ENCODE data around the gene NPTX1.

DNA sequence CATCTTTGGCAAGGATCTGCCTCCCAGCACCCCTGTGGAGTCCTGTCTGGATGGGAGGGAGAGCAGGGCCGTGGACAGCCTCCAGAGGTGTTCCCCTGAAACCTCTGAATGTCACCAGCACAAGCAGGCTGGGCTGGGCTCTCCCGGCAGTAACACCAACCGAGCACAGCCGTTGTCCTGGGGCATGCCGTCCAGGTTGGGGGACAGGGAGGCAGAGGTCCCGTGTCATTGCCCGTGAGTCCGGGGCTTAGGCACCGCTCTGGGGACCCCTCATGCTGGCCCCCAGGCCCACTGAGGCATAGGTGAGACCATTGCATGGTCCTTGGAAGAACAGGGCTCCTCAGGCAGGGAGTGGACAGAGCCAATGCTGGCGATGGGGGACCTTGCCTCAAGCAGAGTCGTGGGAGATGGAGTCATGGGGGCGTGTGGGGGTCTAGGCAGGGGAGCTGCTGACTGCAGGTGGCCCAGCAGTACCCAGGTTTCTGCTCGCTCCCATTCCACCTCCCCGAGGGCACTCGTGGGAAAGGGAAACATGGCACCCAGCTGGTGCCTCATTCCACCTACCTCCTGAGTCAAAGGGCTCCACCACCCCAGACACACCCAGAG, 44.0 kb downstream of the NPTX1 start:
- TF ChIP-seq, protein P1, sequence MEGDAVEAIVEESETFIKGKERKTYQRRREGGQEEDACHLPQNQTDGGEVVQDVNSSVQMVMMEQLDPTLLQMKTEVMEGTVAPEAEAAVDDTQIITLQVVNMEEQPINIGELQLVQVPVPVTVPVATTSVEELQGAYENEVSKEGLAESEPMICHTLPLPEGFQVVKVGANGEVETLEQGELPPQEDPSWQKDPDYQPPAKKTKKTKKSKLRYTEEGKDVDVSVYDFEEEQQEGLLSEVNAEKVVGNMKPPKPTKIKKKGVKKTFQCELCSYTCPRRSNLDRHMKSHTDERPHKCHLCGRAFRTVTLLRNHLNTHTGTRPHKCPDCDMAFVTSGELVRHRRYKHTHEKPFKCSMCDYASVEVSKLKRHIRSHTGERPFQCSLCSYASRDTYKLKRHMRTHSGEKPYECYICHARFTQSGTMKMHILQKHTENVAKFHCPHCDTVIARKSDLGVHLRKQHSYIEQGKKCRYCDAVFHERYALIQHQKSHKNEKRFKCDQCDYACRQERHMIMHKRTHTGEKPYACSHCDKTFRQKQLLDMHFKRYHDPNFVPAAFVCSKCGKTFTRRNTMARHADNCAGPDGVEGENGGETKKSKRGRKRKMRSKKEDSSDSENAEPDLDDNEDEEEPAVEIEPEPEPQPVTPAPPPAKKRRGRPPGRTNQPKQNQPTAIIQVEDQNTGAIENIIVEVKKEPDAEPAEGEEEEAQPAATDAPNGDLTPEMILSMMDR (IDR thresholded peaks at IDR 0.05), result no peak
- no peak for TF ChIP-seq POLR2A (IDR thresholded peaks at IDR 0.05)
- no peak for TF ChIP-seq EP300 (IDR thresholded peaks at IDR 0.05)

Data from tibial nerve (tissue), 4 donors.